AG08395 (cell line): Measurements from ENCODE around the gene SORBS1.

Source experiments
- DNase-seq: peaks from one replicate; pipeline ENCODE4 v3.0.0; 2012; ENCODE audit warnings: mixed read lengths, low spot score

SORBS1 gene

DNA sequence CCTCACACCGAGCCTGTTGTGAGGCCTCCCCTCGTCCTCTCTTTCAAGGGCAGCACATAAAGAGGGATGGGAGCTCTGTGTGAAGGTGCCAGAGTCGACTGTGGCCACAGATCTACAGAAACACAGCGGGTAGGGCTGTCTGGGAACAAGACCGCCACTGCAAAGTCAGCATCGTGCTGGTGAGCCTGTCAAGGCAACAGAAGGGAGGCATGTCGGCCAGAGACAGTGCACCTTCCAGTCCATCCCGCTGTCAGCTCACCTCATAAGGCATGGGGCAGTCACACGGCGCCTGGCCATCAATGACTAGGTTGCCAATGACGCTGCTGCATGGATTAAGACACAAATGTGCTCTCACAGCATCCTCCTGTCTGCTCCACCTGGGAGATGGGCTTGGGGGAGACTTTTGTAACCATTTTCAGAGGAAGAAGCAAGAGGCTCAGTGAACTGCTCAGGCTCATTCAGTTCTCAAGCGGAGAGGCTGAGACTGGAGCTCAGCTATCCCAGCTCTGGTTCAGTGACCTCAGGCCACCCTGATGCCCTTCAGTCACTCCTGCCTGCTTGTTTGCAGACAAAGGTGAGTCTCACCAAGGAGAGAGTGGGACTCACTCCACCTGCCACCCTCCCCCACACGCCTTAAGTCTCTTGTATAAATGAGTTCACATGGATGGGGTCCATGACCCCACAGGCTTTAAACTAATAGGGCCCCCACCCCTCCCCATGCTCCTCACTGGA lies 125.5 kb downstream of the SORBS1 start:
- no peak for DNase-seq

DNA sequence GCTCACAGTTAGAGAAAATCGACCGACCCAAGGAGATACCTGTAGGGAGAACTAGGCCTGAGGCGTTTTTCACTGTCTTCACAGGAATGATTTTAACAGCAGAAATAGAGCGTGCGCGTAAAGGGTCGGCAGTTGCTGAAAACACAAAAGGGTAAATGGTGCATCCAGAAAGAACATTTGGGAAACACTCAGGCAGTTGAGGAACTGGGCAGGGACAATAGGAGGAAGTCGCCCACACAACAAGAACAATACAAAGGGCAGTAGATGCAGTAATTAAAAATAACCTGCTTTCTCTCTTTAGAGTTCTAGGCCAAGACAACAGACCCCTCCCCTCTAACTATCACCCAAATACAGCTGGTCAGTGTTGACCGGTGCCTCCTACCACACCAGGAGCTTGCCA lies 126.6 kb downstream of the SORBS1 start:
- no peak for DNase-seq

DNA sequence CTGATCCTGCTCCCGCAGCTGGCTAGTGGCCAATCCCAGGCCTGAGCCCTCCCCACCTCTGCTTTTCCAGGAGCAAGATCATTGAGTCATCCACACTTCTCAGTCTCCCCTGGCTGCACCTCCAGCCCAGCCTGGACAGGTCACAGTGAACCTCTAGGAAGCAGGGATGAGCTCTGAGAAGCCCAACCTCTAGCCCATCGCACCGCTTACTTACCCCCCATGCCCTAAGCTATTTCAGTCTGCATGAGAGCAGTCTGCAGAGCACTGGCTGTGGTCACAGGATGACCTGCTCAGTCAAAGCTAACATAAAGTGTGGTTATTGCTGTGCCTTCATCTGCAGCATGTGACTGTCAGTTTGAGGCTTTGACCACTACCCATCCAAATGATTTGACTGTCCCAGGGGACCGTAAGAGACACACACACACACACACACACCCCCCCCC lies 129.2 kb downstream of the SORBS1 start:
- DNase-seq, result no peak

DNA sequence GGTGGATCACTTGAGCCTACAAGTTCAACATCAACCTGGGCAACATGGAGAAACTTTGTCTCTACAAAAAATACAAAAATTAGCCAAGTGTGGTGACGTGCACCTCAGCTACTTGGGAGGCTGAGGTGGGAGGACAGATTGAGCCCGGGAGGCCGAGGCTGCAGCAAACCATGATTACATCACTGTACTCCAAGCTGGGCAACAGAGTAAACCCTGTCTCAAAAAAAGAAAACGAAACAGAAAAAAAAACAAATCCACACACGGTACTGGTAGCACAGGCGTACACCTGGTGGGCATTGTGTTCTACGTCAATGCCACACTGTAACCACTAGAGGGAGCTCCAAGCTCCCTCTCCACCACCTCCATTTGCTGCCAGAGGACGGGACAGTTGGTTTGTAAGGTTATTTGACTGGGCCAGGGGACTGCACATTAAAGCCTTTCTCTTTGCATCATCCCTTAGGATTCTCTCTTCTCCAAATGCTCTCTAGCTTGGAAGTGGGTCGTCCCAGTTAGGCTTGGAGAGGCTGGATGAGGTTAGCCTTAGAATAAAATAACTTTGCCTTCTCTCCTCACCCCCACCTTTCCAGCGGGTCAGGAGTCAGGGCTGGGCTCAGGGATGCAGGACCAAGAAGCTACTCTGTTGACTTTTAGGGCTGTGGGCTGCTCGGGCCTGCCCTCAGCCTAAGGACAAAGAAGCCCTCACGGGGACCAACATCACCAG lies 130.8 kb downstream of the SORBS1 start:
- peak; percentile 80 for DNase-seq

DNA sequence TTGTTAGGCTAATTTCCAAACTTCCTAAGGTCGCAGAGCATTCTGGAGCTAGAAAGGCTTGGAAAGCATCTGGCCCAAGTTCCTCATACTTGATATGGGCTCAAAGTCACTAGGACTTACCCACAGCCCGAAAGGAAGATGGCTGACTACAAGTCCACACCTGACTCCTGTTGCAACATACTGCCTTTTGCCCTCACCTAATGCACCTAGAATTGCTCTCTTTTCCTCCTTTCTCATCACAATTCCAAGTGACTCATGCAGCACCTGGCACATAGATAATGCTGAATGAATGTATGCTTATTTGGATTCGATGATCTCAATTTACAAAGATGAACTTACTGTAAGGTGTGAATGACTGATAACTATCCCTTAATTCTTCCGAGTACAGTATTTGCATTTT lies 131.5 kb downstream of the SORBS1 start:
- no peak for DNase-seq

DNA sequence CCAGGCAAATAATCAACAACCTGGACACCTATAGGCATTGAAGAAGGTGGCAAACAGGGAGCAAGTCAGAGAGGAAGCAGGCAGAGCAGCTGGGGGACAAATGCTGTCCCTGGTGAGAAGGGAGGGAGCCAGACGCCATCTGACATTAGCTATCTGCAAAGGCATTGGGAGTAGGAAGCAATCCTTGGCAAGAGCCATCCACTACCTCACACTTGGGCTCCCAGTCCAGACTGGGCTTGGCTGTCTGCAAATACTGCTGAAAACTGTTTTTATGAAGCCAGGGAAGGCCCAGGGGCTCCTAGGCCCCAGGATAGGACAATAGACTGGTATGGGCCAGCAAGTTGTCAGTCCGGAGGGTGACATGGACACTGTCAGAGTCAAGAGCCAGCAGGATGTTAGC lies 132.5 kb downstream of the SORBS1 start:
- DNase-seq, result no peak

DNA sequence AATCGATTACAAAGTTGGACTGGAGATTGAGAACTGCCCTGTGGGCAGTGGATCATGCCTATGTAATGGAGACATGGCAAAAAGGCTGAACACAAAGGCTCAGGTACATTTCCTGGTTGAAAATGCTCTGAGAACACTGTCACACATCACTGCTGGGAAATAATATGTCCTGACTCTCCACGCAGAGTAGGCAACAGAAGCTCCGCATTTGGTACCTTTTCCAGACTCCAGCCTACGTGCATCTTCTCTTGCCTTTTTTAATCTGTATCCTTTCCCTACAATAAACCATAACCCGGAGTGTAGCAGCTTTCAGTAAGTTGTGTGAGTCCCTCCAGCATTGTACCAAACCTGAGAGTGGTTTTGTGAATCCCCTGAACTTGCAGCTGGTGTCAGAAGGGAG lies 134.7 kb downstream of the SORBS1 start:
- no peak for DNase-seq

DNA sequence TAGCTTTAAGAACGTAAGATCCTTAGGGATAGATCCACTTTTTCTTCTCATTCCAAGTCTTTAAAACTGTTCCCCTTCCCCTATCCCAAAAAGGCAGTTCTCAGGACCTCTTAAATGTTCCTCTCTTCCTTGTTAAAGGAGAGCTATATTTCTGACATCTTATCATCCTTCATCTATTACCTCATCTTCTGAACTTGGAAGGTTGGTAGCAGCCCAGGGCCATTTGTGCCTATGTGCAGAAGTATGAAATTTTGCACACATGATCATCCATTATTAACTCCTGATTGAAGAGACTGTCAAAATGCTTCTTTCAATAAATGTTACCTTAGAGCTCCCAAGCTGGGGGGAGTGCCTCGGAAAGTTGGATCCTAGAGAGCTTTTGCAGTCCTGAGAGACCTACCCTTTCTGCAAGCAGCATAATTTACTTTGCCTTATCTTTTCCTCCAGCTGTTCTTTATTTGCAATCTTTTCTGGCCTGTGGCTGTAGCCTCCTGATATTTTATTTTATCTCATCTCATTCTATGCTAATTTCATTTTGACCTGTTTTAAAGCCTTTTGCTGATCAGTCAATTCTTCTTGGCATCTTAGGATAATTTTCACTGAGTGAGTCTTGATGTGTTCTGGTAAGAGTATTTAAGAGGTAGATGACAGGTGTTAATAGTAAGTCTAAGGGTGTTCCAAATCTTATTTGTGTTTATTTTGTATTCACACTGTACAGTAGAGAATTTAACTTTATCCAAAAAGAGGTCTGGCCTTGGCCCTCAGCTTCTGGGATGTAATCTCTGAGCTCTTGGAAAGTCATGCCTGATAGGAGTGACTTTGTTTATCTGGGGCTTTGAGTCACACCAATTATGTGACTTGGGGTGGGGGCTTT lies 135.3 kb downstream of the SORBS1 start:
- no peak for DNase-seq

DNA sequence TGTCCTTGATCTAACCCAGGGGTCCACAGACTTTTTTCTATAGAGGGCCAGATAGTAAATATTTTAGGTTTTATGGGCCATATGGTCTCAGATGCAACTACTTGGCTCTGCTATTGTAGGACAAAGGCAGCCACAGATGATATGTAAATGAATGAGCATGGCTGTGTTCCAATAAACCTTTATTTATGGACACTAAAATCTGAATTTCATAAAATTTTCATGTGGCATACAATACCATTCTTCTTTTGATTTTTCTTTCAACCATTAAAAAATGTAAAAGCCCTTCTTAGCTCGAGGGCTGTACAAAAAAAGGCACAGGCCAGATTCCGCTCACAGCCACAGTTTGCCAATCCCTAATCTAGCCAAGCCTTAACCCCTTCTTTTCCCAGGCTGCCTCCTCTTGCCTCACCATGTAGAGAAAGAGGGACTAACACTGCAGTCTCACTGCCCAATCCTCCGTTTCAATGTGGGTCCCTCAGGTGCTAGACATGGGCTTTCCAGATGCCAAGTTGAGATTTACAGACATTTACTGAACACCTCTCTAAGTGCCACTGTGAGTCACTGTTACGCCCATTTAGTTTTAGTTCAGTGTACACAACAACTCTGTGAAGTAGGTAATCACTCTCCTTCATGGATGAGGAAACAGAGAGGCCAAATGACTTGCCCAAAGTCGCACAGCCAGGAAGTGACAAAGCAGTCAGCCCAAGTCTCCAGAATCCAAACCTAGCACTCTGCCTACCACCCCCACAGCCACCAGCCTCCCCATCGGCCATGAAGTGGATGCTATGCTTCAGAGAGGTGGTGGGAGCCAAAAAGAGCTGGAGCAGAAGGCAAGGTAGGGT lies 137.8 kb downstream of the SORBS1 start:
- DNase-seq, result no peak

DNA sequence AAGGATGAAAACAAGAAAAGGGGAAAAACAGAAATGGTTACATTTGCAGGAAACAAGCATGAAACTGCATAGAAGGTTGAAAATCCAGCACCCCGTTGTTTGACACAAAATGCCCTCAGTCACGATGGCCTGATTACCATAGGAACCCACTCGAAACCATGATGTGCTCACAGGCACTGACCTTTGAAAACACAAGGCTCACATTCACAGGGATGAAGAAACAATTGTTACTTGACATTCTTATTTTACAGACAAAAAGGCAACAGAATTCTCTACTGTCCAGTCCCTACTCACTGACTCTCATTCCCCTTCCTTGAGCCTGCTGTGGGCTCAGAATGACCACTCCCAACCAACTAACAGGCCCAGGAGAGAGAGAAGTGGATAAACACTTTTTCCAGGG lies 138.9 kb downstream of the SORBS1 start:
- DNase-seq, result no peak

DNA sequence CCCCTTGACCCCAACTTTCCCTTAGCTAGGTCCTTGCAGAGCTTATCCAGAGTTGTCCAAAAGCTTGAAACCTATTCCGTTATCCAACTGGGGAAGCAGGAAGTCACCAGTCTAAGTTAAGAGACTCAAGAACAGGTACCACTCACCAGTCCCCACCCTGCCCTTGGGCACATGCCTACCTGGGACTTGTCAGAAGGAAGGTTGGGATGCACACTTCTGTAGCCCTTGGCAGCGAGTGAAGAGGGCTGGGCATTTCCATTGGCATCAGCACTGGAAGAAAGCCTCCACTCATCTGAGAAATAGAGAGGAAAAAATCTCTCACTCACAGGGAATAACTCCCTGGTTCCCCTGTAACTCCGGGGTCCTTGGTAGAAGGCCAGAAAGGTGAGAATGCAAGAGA lies 139.4 kb downstream of the SORBS1 start:
- DNase-seq, result no peak

DNA sequence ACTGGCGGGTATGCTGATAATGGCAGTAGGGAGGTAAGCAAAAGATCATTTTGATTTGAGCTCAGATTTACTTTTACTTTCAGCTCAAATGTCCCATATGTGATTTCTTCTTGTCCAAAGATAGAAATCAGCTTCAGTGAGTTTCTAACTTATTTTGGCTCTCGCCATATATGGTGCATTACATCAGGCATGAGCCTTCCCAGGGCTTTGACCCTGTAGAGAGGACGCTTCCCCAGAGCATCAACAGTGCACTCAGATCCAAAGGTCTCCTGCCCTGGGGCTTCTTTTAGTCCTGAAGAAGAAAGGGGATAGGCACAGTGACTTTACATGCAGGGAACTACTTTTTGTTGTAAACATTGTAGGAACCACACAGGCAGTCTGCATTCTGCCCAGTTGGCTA lies 141.8 kb downstream of the SORBS1 start:
- no peak for DNase-seq

DNA sequence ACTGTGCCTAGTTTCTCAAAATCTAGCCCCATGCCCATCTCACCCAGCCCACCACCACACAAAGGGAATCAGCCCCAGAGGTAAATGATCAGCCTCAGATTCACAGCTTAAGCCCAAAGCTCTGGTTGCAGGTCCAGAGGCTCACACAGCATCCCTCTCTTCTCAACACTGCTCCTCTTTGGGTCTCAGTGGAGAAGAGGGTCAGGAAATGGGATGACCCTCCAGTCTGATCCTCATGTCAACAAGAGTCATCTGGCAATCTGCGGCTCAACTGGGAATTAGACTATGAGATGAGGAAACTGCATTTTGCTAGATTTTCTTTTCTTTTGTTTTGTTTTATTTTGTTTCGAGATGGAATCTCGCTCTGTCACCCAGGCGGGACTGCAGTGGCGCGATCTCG lies 144.2 kb downstream of the SORBS1 start:
- no peak for DNase-seq

DNA sequence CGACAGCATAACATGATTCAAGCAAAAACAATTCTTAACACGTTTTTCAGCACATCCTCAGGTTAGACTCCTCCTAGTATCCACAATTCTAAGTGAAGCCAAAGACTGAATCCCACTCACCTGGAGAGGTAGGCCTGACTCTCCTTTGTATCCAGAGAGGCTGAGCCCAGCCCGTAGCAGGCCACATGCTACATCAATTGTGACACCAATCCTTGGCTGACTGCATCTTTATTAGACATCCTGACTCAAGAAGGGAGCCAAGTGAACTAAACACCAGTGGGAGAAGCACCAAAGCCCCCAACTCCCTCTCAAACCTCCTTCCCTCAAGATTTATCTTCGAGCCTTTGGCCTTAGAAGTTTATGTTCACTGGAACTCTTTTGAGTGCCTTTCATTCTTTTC lies 144.9 kb downstream of the SORBS1 start:
- DNase-seq, result no peak

DNA sequence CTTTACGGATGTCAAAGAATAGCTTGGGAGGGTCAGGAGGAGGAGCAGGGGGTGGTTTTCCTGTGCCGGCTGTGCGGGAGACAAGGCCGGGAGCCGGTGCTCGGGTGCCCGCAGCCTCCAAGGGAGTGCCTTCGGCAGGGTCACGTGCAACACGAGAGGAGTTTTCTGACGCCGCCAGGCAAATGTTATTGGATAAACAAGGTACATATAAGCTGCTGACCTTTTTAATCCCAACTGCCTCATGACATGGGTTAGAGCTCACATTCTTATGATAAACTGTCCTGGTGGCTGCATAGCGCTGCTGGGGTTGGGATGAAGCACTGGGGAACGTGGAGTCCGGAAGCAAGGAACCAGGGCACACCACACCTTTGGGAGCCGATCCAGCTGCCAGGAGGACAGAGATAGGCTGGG lies 145.5 kb downstream of the SORBS1 start:
- no peak for DNase-seq

DNA sequence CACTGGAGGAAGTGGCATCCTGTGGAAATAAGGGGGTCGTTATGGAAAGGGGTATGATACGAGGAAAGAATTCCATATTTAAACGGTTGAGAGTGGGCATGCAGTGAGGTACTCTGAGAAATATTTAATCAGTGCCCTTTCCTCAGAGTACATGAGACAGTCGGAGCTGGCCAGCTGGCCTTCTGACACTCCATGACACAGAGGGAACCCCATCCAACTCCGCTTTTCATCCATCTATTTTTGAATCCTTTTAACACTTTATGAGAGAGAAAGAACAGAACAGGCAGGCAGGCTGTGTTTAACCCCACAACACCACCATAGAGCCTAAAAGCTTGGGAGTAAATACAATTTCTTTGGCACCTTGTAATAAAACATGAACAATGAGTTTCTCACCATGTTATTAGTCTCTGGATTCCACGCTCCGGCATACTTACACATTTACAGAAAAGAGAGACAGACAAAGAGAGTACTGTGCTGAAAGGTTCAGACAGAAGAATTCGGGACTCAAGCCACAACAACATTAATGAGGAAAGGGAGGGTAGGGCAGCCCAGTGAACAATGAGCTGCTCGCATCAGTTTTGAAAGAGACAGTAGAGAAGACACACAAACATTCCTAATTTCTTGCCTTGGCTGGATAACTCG lies 146.2 kb downstream of the SORBS1 start:
- no peak for DNase-seq

DNA sequence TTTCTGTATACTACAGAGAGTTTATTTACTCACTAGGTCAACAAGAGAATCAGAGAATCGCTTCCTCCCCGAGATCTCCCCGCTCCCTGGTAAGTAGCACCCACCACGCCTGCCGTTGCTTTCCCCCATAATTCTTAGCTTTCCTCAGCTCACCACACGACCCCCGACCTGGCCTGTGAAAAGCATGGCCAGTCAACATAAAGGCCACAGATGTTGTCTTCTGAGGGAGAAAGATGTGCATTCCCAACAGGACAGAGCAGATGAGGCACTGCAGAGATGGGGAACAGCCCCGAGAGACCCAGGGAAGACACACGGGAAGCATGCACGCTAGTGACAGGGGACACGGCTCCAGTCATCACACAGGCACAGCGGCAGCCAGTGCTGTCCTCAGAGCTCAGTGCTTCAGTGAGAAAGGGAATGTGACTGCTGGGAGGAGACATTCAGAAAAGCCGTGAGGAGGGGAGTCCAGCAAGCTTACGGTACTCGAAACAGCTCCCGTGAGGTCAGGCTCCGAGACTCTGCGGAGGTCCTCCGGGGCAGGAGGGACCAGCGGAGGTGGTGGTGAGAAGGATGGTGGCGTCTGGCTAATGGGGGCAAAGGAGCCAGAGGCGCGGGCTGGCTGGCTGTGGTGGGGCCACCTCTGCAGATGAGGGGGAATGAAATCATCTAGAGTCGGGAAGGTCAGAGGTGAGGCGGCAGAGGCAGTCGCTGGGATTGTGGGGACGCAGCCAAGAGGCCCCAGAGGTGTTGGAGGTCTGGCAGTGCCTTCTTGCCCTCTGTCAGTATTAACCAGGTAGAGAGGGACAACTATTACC lies 146.9 kb downstream of the SORBS1 start:
- no peak for DNase-seq

DNA sequence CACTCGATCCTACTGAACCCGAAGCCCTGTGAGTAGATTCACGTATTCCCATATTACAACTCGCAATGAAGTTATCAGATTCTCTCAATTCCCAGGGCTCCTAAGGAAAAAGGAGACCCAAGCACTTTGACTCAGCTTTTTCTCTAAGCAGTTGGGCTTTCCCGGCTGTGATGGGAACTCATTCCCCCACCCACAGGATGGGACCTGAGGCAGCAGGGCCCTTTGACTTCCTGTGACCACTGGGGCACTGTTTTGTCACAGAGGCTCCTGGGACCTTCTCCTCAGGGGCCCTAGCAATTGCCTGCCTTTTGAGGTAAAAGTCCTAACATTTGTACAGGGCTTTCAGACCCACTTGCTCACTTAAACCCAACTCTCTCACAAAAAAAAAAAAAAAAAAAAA lies 147.6 kb downstream of the SORBS1 start:
- no peak for DNase-seq

DNA sequence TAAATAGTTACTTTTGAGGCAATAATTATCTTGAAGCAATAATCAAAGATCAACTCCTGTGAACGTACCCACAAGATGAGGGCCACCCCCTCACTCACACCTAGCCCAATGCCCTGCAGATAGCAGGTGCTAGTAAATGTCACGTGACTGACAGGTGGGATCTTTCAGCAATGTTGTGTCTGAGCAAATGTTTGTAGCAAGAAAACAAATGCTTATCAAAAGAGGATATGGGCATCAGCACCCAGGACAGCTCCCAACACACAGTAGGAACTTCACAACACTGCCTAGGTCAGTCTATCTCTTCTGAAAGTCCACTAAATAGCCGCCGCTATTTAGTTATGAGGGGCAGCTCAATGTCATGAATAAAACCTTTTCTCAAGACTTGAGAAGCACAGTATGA lies 149.5 kb downstream of the SORBS1 start:
- DNase-seq, result no peak
